ENCODE data around the gene PBX3.

The PBX3 gene

DNA sequence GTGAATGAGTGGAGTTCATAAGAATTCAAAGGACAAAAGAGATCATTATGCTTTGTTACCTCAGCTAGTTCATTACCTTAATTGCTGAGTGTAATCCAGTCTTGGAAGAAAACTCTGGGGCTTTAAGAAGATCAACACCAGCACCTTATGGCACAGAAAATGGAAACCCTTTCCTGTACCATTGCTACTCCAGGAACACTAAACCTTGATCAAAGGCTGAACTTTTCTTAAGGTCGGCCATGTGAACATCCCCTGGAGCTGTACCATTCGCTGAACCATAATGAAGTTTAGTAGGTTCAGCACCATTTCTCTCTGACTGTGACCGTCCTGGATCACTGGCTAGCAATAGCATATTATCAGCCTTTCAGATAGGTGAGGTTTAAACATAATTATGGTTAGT, 97.4 kb downstream of the PBX3 start:
- H3K9me3 ChIP-seq (ENCODE audit: insufficient read depth, low read length), result no peaks in the 10 kb centered on the region
- H3K27ac ChIP-seq (ENCODE audit: low read depth, low read length), result no peak overlapping the region
- no peaks in the 10 kb centered on the region for H3K27me3 ChIP-seq (ENCODE audit: low read length)
- H3K9ac ChIP-seq (ENCODE audit: low read length), result no peak overlapping the region
- H3K9me2 ChIP-seq (replicated peaks; ENCODE audit: insufficient read depth, low read length), result no peaks in the 10 kb centered on the region
- H3K36me3 ChIP-seq (ENCODE audit: low read length), result no peaks in the 10 kb centered on the region
- no peak overlapping the region for H3K4me3 ChIP-seq (ENCODE audit: insufficient read depth, low read length, poor library complexity, severe bottlenecking)
- no peak overlapping the region for H3K4me2 ChIP-seq (ENCODE audit: low read depth, low read length, poor library complexity, severe bottlenecking)
- H4K20me1 ChIP-seq (ENCODE audit: low read depth, low read length), result peaks cover 11% of the 10 kb centered on the region; the same call in 1 of the 2 replicates
- no peak overlapping the region for H2AFZ ChIP-seq (ENCODE audit: low read depth, low read length, severe bottlenecking)
- no peaks in the 10 kb centered on the region for H3K79me2 ChIP-seq (ENCODE audit: insufficient read depth, low read length)
- TF ChIP-seq, protein P1, sequence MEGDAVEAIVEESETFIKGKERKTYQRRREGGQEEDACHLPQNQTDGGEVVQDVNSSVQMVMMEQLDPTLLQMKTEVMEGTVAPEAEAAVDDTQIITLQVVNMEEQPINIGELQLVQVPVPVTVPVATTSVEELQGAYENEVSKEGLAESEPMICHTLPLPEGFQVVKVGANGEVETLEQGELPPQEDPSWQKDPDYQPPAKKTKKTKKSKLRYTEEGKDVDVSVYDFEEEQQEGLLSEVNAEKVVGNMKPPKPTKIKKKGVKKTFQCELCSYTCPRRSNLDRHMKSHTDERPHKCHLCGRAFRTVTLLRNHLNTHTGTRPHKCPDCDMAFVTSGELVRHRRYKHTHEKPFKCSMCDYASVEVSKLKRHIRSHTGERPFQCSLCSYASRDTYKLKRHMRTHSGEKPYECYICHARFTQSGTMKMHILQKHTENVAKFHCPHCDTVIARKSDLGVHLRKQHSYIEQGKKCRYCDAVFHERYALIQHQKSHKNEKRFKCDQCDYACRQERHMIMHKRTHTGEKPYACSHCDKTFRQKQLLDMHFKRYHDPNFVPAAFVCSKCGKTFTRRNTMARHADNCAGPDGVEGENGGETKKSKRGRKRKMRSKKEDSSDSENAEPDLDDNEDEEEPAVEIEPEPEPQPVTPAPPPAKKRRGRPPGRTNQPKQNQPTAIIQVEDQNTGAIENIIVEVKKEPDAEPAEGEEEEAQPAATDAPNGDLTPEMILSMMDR (IDR thresholded peaks at IDR 0.05; ENCODE audit: insufficient read depth, low read length, poor library complexity, severe bottlenecking), result no peak
- TF ChIP-seq EZH2phosphoT487 (conservative IDR thresholded peaks at IDR 0.05; ENCODE audit: low read length), result no peak
- no peaks in the 10 kb centered on the region for H3F3A ChIP-seq (ENCODE audit: insufficient read depth)

DNA sequence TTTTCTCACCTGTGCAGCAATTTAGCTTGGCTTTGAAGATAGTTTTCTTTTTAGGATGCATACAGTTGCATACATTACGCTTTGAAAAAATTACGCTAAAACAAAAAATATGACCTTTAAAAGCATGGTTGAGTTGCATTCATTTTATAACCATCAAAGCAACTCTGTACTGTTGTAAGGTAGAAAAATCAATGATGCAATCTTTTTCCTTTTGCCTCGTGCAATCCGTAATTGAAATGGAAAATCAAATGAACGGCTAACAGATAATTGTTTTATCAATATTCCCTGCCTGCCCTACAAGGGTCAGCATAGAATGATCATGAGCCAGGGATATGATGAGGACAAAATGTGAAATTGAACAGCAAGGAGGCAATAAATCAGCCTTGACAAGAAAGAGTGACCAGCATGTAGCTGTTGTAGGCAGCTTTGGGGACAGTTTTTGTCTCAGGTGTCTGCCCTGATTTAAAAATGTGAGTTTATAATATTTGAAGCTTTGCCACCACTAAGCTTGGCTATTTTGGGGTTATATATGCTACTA, 98.2 kb downstream of the PBX3 start:
- no peaks in the 10 kb centered on the region for H3K9me3 ChIP-seq (ENCODE audit: insufficient read depth, low read length)
- H2AFZ ChIP-seq (ENCODE audit: low read depth, low read length, severe bottlenecking), result no peak overlapping the region
- peaks cover 12% of the 10 kb centered on the region; the same call in 1 of the 2 replicates for H4K20me1 ChIP-seq (ENCODE audit: low read depth, low read length)
- H3K27ac ChIP-seq (ENCODE audit: low read depth, low read length), result no peak overlapping the region
- no peak overlapping the region for H3K9ac ChIP-seq (ENCODE audit: low read length)
- H3K27me3 ChIP-seq (ENCODE audit: low read length), result no peaks in the 10 kb centered on the region
- H3K36me3 ChIP-seq (ENCODE audit: low read length), result no peaks in the 10 kb centered on the region
- TF ChIP-seq EZH2phosphoT487 (conservative IDR thresholded peaks at IDR 0.05; ENCODE audit: low read length), result no peak
- TF ChIP-seq, protein P1 (IDR thresholded peaks at IDR 0.05; ENCODE audit: insufficient read depth, low read length, poor library complexity, severe bottlenecking), result no peak
- H3F3A ChIP-seq (ENCODE audit: insufficient read depth), result no peaks in the 10 kb centered on the region
- no peak overlapping the region for H3K4me3 ChIP-seq (ENCODE audit: insufficient read depth, low read length, poor library complexity, severe bottlenecking)
- H3K79me2 ChIP-seq (ENCODE audit: insufficient read depth, low read length), result no peaks in the 10 kb centered on the region
- no peaks in the 10 kb centered on the region for H3K9me2 ChIP-seq (replicated peaks; ENCODE audit: insufficient read depth, low read length)
- no peak overlapping the region for H3K4me2 ChIP-seq (ENCODE audit: low read depth, low read length, poor library complexity, severe bottlenecking)

DNA sequence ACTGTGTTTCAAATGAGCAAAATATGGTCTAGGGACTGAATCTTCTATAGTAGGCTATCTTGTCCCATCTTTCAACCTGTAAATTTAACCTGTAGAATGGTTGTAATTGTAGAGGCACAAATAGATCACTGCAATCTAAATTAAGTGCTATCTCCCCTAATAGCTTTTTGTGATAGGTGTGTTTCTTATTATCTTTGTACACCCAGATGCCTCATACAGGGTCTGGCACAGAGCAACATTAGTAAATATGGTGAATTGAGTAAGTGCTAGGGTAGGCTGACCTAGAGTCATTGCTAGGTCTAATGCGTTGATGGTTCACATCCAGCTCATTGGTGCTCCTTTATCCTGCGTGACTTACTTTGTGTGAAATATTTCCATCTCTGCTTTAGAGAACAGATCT, 100.6 kb downstream of the PBX3 start:
- H3K27ac ChIP-seq (ENCODE audit: low read depth, low read length), result no peak overlapping the region
- H3K9me2 ChIP-seq (replicated peaks; ENCODE audit: insufficient read depth, low read length), result no peaks in the 10 kb centered on the region
- no peak overlapping the region for H3K4me3 ChIP-seq (ENCODE audit: insufficient read depth, low read length, poor library complexity, severe bottlenecking)
- H3K9ac ChIP-seq (ENCODE audit: low read length), result no peak overlapping the region
- no peaks in the 10 kb centered on the region for H3K9me3 ChIP-seq (ENCODE audit: insufficient read depth, low read length)
- peaks cover 16% of the 10 kb centered on the region; the same call in 1 of the 2 replicates for H4K20me1 ChIP-seq (ENCODE audit: low read depth, low read length)
- TF ChIP-seq, protein P1 (IDR thresholded peaks at IDR 0.05; ENCODE audit: insufficient read depth, low read length, poor library complexity, severe bottlenecking), result no peak
- TF ChIP-seq EZH2phosphoT487 (conservative IDR thresholded peaks at IDR 0.05; ENCODE audit: low read length), result no peak
- H3K27me3 ChIP-seq (ENCODE audit: low read length), result no peaks in the 10 kb centered on the region
- H2AFZ ChIP-seq (ENCODE audit: low read depth, low read length, severe bottlenecking), result no peak overlapping the region
- no peaks in the 10 kb centered on the region for H3F3A ChIP-seq (ENCODE audit: insufficient read depth)
- no peak overlapping the region for H3K4me2 ChIP-seq (ENCODE audit: low read depth, low read length, poor library complexity, severe bottlenecking)
- no peaks in the 10 kb centered on the region for H3K79me2 ChIP-seq (ENCODE audit: insufficient read depth, low read length)
- no peaks in the 10 kb centered on the region for H3K36me3 ChIP-seq (ENCODE audit: low read length)
